Kidney glomerular epithelial cell (primary cell): ENCODE measurements around the gene SLC7A5.
"Not testable (repeated sequence)": the region's sequence is repeated elsewhere in the genome, so short reads cannot be mapped to it uniquely, and the experiment has no call there.

Experiments used
- DNase-seq: peaks from one replicate; lab custom pipeline; 2025; lab: John Stamatoyannopoulos, UW

SLC7A5 gene

GRCh38 chr16:87822108-87822970, 47.0 kb downstream of the SLC7A5 start:
- DNase-seq, result no peak

- no peak for DNase-seq
These were observed 47.8 kb downstream of the SLC7A5 start for GRCh38 chr16:87821376-87822107.

- DNase-seq, result no peak
These were observed 49.3 kb downstream of the SLC7A5 start for GRCh38 chr16:87819983-87820382.

- no peak for DNase-seq
These were observed 50.0 kb downstream of the SLC7A5 start for GRCh38 chr16:87819282-87819681.

GRCh38 chr16:87818533-87819161, 50.7 kb downstream of the SLC7A5 start:
- DNase-seq, result no peak

- DNase-seq, result no peak
These were observed 51.4 kb downstream of the SLC7A5 start for GRCh38 chr16:87817910-87818309.

GRCh38 chr16:87817370-87817769, 51.9 kb downstream of the SLC7A5 start:
- not testable (repeated sequence) for DNase-seq

GRCh38 chr16:87816507-87817100, 52.7 kb downstream of the SLC7A5 start:
- DNase-seq, result no peak

- no peak for DNase-seq
These were observed 53.7 kb downstream of the SLC7A5 start for GRCh38 chr16:87815567-87815966.

- no peak for DNase-seq
These were observed 57.1 kb downstream of the SLC7A5 start for GRCh38 chr16:87812200-87812656.

GRCh38 chr16:87811454-87811853, 57.9 kb downstream of the SLC7A5 start:
- DNase-seq, result not testable (repeated sequence)

- no peak for DNase-seq
These were observed 60.0 kb downstream of the SLC7A5 start for GRCh38 chr16:87809150-87809902.

- DNase-seq, result no peak
These were observed 61.2 kb downstream of the SLC7A5 start for GRCh38 chr16:87808108-87808507.

- DNase-seq, result peak; percentile 69
These were observed 62.4 kb downstream of the SLC7A5 start for GRCh38 chr16:87806641-87807546.

- DNase-seq, result no peak
These were observed 63.1 kb downstream of the SLC7A5 start for GRCh38 chr16:87806261-87806640.

GRCh38 chr16:87803385-87803784, 65.9 kb downstream of the SLC7A5 start:
- no peak for DNase-seq

GRCh38 chr16:87802670-87803069, 66.6 kb downstream of the SLC7A5 start:
- DNase-seq, result no peak

GRCh38 chr16:87801679-87802259, 67.5 kb downstream of the SLC7A5 start:
- DNase-seq, result no peak

- no peak for DNase-seq
These were observed 68.8 kb downstream of the SLC7A5 start for GRCh38 chr16:87800497-87800896.

GRCh38 chr16:87795336-87795735, 74.0 kb downstream of the SLC7A5 start:
- no peak for DNase-seq
